Stimulated activated CD8-positive, alpha-beta memory T cell treated with anti-CD3 and anti-CD28 coated beads, Interleukin-12 subunit alpha, Interleukin-12 subunit beta, amount 100 ng/mL, for 24 hours (primary cell): ENCODE results near the gene CLMP.
"Not testable (repeated sequence)": the region's sequence is repeated elsewhere in the genome, so short reads cannot be mapped to it uniquely, and the experiment has no call there.

ENCODE experiments used
- DNase-seq: peaks from one replicate; pipeline ENCODE4 v3.0.0-alpha.2; 2020; ENCODE audit errors: extremely low read depth

The CLMP gene

DNA sequence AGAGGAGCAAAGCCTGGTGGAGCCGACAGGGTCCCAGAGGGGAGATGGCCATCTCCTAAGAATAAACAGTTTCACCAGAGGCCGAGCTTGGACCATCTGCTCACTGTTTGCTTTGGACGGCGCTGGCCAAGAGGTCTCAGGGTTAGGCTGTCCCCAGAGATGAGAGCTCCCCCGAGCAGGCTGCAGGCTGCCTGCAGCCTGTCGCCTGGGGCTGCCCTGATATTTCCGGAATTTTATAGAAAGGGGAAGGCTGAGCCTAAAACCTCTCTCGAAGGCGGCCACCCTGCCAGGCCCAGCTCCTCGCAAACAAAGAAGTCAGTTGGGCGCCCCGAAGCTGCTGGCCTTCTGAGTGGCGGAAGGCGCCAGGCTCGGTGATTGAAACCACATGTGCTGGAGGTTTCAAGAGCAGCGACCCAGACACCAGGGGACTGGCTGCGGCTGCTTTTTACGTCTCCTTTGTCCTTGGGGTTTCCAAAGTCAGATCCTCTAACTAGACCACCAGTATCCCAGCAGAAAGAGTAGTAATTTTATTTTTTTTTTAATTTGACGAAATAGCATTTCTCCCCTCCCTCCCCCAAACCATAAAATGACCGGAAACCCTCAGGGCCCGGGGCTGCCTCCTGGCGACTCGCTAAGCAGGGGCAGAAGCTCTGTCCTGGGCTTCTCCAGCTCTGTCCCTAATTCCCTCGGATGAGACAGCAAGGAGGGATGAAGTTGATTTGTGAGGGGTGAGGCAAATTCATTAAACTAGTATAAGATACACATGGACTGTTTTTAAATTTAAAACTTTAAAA, 57.4 kb downstream of the CLMP start:
- no peak for DNase-seq

GRCh38 chr11:123135863-123136446, 59.1 kb downstream of the CLMP start:
- DNase-seq, result no peak

- DNase-seq, result no peak
Observed at GRCh38 chr11:123132881-123133280, 62.2 kb downstream of the CLMP start.

DNA sequence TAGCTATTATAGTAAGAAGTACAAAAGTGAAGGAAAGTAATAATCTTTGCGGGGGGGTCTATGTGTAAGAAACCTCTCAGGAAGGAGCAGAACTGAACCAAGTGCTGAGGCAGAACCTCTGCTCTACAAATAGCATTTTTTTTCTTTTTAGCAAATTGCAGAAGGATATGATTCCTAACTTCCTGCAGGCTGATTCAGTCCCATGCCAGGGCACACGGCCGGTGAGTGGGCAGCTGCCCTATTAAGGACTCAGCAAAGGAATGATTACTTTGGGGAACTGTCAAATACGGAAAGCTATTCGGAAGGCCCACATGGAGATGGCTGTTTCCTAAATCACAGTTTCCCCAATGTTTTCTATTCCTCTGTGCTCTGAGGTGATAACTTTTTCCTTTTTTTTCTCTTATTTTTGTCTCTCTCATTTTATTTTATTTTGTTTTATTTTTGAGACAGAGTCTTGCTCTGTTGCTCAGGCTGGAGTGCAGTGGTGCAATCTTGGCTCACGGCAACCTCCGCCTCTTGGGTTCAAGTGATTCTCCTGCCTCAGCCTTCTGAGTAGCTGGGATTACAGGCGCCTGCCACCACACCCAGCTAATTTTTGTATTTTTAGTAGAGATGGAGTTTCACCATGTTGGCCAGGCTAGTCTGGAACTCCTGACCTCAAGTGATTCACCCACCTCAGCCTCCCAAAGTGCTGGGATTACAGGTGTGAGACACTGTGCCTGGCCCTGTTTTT, 62.8 kb downstream of the CLMP start:
- DNase-seq, result not testable (repeated sequence)

DNA sequence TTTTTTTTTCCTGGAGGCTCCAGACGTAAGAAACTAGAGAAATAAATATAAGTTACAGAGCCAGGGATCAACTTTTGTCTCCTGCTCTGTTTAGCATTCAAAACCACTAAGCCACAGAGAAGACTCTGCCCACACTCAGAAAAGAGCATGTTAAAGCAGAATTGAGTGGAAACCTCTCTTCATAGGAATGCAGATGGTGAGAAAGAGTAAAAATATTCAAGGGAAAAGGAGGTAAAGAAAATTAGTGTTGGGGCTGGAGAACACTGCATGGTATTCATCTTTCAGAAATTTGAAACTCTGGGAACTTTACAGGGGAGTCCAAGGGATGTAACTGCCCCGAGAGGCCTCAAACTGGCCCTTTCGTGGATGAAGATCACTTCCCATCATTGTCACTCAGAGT, 65.1 kb downstream of the CLMP start:
- DNase-seq, result no peak

- no peak for DNase-seq
Observed at GRCh38 chr11:123125169-123125568, 69.9 kb downstream of the CLMP start.

GRCh38 chr11:123122852-123123251, 72.2 kb downstream of the CLMP start:
- no peak for DNase-seq

- no peak for DNase-seq
Observed at GRCh38 chr11:123122341-123122740, 72.7 kb downstream of the CLMP start.

GRCh38 chr11:123116486-123116885, 78.6 kb downstream of the CLMP start:
- no peak for DNase-seq

GRCh38 chr11:123111465-123111864, 83.6 kb downstream of the CLMP start:
- DNase-seq, result no peak

GRCh38 chr11:123110397-123110796, 84.7 kb downstream of the CLMP start:
- DNase-seq, result no peak

GRCh38 chr11:123107945-123108495, 87.0 kb downstream of the CLMP start:
- no peak for DNase-seq

- no peak for DNase-seq
Observed at GRCh38 chr11:123104697-123105096, 90.4 kb downstream of the CLMP start.

GRCh38 chr11:123103326-123103980, 91.6 kb downstream of the CLMP start:
- no peak for DNase-seq

- DNase-seq, result no peak
Observed at GRCh38 chr11:123100379-123101085, 94.5 kb downstream of the CLMP start.

DNA sequence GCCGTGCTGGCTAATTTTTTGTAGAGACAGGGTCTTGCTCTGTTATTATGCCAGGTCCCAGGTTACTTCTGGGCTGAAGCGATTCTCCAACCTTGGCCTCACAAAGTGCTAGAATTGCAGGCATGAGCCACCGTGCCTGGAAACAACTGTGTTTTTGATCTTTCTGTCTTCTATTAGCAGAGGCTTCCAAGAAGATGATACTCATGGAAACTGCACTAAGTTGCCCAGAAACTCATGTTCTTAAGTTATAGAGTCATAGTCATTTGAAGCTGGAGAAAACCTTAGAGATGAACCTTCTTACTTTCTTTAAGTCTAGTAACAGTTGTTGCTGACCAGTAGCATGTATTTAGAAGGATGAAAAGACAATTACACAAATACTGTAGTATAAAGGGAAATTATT, 96.1 kb downstream of the CLMP start:
- no peak for DNase-seq

- no peak for DNase-seq
Observed at GRCh38 chr11:123093739-123094138, 101.3 kb downstream of the CLMP start.

DNA sequence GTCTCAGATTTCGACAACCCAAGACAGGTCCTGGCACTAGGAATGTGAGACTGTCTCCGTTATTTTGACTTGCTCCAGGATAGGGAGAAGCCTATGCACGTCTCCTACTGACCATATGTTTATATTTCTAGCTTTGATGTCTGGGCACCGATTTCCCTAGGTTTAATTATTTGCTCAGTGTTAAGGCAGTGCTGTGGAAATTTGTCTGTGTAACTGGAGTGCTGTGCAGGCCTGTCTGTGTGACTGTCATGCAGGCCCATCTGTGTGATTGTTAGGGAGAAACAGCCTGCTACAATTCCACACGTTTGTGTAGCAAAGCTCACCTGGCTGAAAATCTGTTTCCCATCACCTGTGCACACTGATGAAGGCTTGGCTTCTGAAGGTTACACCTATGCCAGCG, 103.5 kb downstream of the CLMP start:
- DNase-seq, result no peak

GRCh38 chr11:123090168-123090567, 104.9 kb downstream of the CLMP start:
- not testable (repeated sequence) for DNase-seq

DNA sequence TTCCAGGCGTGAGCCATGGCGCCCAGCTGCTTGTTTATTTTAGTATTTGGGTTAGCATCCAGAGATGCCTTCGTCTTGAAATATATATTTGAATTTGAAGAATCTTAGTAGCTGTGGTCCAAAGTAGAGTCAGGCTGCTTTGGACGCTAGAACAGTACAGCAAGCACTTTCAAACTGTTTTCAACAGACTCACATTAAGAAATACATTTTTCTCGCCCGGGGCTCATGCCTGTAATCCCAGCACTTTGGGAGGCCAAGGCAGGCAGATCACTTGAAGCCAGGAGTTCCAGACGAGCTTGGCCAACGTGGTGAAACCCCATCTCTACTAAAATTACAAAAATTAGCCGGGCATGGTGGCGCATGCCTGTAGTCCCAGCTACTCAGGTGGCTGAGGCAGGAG, 106.2 kb downstream of the CLMP start:
- not testable (repeated sequence) for DNase-seq

- not testable (repeated sequence) for DNase-seq
Observed at GRCh38 chr11:123087657-123088056, 107.4 kb downstream of the CLMP start.
